HepG2 (cell line): ENCODE results near the gene NT5DC4. TPM values are rescaled to one million over a fixed set of nuclear protein-coding genes. Genes with fewer than 3 reads are reported as not detected.

ENCODE experiments used
- CBX5 ChIP-seq: sonication (generic); formaldehyde crosslinking; IDR thresholded peaks from 2 replicates; pipeline ENCODE4 v1.4.0; 2020; ENCODE audit warnings: missing genetic modification reagents, borderline replicate concordance
- GMEB1 ChIP-seq: sonication (generic); formaldehyde crosslinking; IDR thresholded peaks from 2 replicates; pipeline ENCODE4 v1.5.1; 2020; ENCODE audit warnings: missing genetic modification reagents, mild to moderate bottlenecking, borderline replicate concordance
- HMG20B ChIP-seq: conservative IDR thresholded peaks from 2 replicates; pipeline ENCODE4 v1.6.1; 2016; ENCODE audit warnings: missing genetic modification reagents, missing compliant biosample characterization
- KMT2A ChIP-seq: sonication (generic); formaldehyde crosslinking; IDR thresholded peaks from 2 replicates; pipeline ENCODE4 v1.4.0; 2020; ENCODE audit warnings: missing genetic modification reagents
- PAF1 ChIP-seq: IDR thresholded peaks from 2 replicates; pipeline ENCODE4 v1.6.1; 2016; ENCODE audit warnings: missing genetic modification reagents, missing compliant biosample characterization
- POLR2G ChIP-seq: fragments of 200-400 bp; formaldehyde crosslinking; IDR thresholded peaks from 2 replicates; pipeline ENCODE4 v1.6.1; 2018; ENCODE audit warnings: mild to moderate bottlenecking, low read depth, low read length, moderate library complexity
- PPARG ChIP-seq: conservative IDR thresholded peaks from 2 replicates; pipeline ENCODE4 v1.6.1; 2016; ENCODE audit warnings: missing biosample characterization, missing genetic modification reagents
- RFX3 ChIP-seq: IDR thresholded peaks from 2 replicates; pipeline ENCODE4 v1.6.1; 2016; ENCODE audit warnings: missing biosample characterization, missing genetic modification reagents
- SNAPC2 ChIP-seq: sonication (generic); formaldehyde crosslinking; IDR thresholded peaks from 2 replicates; pipeline ENCODE4 v1.8.1; 2022; ENCODE audit warnings: mild to moderate bottlenecking, missing genetic modification reagents
- SOX13 ChIP-seq, 3 experiments: fragments of 450-650 bp in 1 of 3; sonication (generic) in 1 of 3; formaldehyde crosslinking in 1 of 3; IDR thresholded peaks in 2 of 3; conservative IDR thresholded peaks in 1 of 3; 2 replicates each; pipeline versions ENCODE4 v1.5.0 to v1.6.1; 2016 to 2020; ENCODE audit warnings: antibody characterized with exemption in 1 of 3, mild to moderate bottlenecking in 1 of 3, missing compliant biosample characterization in 1 of 3, missing genetic modification reagents in 1 of 3, moderate library complexity in 1 of 3
- ZEB1 ChIP-seq: IDR thresholded peaks from 2 replicates; pipeline ENCODE4 v1.6.1; 2012; ENCODE audit warnings: mild to moderate bottlenecking, low read depth, inconsistent platforms; ENCODE audit not compliant: insufficient replicate concordance
- ZFAT ChIP-seq: sonication (generic); formaldehyde crosslinking; conservative IDR thresholded peaks from 2 replicates; pipeline ENCODE4 v1.8.1; 2023; ENCODE audit warnings: missing genetic modification reagents, inconsistent platforms
- ZNF263 ChIP-seq: sonication (generic); formaldehyde crosslinking; IDR thresholded peaks from 2 replicates; pipeline ENCODE4 v1.4.0; 2020; ENCODE audit warnings: missing genetic modification reagents
- ZNF335 ChIP-seq: sonication (generic); formaldehyde crosslinking; IDR thresholded peaks from 2 replicates; pipeline ENCODE4 v1.4.0; 2020; ENCODE audit warnings: missing genetic modification reagents
- ZNF354B ChIP-seq: sonication (generic); formaldehyde crosslinking; IDR thresholded peaks from 2 replicates; pipeline ENCODE4 v1.8.0; 2022; ENCODE audit warnings: mild to moderate bottlenecking, missing genetic modification reagents
- ZNF367 ChIP-seq: sonication (generic); formaldehyde crosslinking; IDR thresholded peaks from 2 replicates; pipeline ENCODE4 v1.4.0; 2020; ENCODE audit warnings: missing genetic modification reagents, borderline replicate concordance
- ZNF546 ChIP-seq: sonication (generic); formaldehyde crosslinking; conservative IDR thresholded peaks from 2 replicates; pipeline ENCODE4 v1.8.1; 2023; ENCODE audit warnings: mild to moderate bottlenecking, missing genetic modification reagents
- ZNF777 ChIP-seq: sonication (generic); formaldehyde crosslinking; IDR thresholded peaks from 2 replicates; pipeline ENCODE4 v1.4.0; 2020; ENCODE audit warnings: missing genetic modification reagents
- polyA plus RNA-seq, 8 experiments: library from polyadenylated mRNA; depleted of rRNA in 3 of 8; stranded (reverse) in 7 of 8; unstranded in 1 of 8; fragments of >200 nt; fragmentation: Illumina TruSeq in 4 of 8; extraction: Trizol in 4 of 8; gene quantifications; 2 replicates each; pipeline versions ENCODE4 v1.2.1 to v1.2.3, GENCODE V29; 2011 to 2016; ENCODE audit warnings: low read depth in 4 of 8, missing spikeins in 1 of 8, mixed read lengths in 1 of 8; ENCODE audit not compliant: insufficient read depth in 1 of 8
- total RNA-seq, 5 experiments: library from RNA; depleted of rRNA; stranded (reverse); fragments of >200 nt; fragmentation: Illumina TruSeq; extraction: Trizol; gene quantifications; 2 replicates each; pipeline ENCODE4 v1.2.3, GENCODE V29; 2016; ENCODE audit warnings: low read depth in 1 of 5
- TF ChIP-seq, protein P1 (sequence below): sonication (generic); formaldehyde crosslinking; IDR thresholded peaks from 2 replicates; pipeline ENCODE4 v1.4.0; 2020; ENCODE audit warnings: mild to moderate bottlenecking, low read depth, missing genetic modification reagents
- TF ChIP-seq, protein P2 (sequence below): sonication (generic); formaldehyde crosslinking; IDR thresholded peaks from 2 replicates; pipeline ENCODE4; 2020; ENCODE audit warnings: missing genetic modification reagents, mild to moderate bottlenecking, borderline replicate concordance

The NT5DC4 gene
- total and polyA plus RNA-seq, 2 of the 13 experiments (the other 11 are each of a cell fraction or from before 2014, with no cell fraction given), result 0.04 to 4.2 TPM

- TF ChIP-seq GMEB1 (peak; percentile 95), SOX13 (IDR thresholded peaks at IDR 0.05) (no peak), SOX13 (CRISPR knock-in tag; conservative IDR thresholded peaks at IDR 0.05 in 1 of 2, IDR thresholded peaks at IDR 0.05 in 1 of 2) (peak in 1 of 2 experiments; percentile 16; a peak in 1 of 4 replicates), ZNF777 (CRISPR knock-in tag) (peak; percentile 86), ZNF263 (CRISPR knock-in tag) (peak; percentile 63), ZFAT (no peak; the same call in 1 of the 2 replicates), PAF1 (no peak), KMT2A (CRISPR knock-in tag) (peak; percentile 86), ZNF354B (CRISPR knock-in tag) (peak; percentile 99), CBX5 (no peak), ZNF546 (peak; percentile 85), RFX3 (CRISPR knock-in tag) (no peak), HMG20B (0 out of 2 replicates have a peak, but pooled peaks have one; percentile 4), SNAPC2 (peak; percentile 98), PPARG (CRISPR knock-in tag) (peak; percentile 42; the same call in 1 of the 2 replicates), ZNF367 (0 out of 2 replicates have a peak, but pooled peaks have one; percentile 52), ZEB1 (no peak), ZNF335 (CRISPR knock-in tag) (no peak), POLR2G (peak; percentile 37; the same call in 1 of the 2 replicates)
- TF ChIP-seq, protein P1, sequence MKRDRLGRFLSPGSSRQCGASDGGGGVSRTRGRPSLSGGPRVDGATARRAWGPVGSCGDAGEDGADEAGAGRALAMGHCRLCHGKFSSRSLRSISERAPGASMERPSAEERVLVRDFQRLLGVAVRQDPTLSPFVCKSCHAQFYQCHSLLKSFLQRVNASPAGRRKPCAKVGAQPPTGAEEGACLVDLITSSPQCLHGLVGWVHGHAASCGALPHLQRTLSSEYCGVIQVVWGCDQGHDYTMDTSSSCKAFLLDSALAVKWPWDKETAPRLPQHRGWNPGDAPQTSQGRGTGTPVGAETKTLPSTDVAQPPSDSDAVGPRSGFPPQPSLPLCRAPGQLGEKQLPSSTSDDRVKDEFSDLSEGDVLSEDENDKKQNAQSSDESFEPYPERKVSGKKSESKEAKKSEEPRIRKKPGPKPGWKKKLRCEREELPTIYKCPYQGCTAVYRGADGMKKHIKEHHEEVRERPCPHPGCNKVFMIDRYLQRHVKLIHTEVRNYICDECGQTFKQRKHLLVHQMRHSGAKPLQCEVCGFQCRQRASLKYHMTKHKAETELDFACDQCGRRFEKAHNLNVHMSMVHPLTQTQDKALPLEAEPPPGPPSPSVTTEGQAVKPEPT (CRISPR knock-in tag), result peak; percentile 52; the same call in 1 of the 2 replicates
- TF ChIP-seq, protein P2, sequence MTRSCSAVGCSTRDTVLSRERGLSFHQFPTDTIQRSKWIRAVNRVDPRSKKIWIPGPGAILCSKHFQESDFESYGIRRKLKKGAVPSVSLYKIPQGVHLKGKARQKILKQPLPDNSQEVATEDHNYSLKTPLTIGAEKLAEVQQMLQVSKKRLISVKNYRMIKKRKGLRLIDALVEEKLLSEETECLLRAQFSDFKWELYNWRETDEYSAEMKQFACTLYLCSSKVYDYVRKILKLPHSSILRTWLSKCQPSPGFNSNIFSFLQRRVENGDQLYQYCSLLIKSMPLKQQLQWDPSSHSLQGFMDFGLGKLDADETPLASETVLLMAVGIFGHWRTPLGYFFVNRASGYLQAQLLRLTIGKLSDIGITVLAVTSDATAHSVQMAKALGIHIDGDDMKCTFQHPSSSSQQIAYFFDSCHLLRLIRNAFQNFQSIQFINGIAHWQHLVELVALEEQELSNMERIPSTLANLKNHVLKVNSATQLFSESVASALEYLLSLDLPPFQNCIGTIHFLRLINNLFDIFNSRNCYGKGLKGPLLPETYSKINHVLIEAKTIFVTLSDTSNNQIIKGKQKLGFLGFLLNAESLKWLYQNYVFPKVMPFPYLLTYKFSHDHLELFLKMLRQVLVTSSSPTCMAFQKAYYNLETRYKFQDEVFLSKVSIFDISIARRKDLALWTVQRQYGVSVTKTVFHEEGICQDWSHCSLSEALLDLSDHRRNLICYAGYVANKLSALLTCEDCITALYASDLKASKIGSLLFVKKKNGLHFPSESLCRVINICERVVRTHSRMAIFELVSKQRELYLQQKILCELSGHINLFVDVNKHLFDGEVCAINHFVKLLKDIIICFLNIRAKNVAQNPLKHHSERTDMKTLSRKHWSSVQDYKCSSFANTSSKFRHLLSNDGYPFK (CRISPR knock-in tag), result peak; percentile 74; the same call in 1 of the 2 replicates
These were observed 43.5 kb downstream of the NT5DC4 start, which contains the start of gene CKAP2L (continued) for GRCh38 chr2:112764071-112765044.
